Ovary (tissue), 3 donors: ENCODE measurements around the gene VIPR1.

Source experiments
- EP300 ChIP-seq: sonication (generic); formaldehyde crosslinking; IDR thresholded peaks from one replicate; pipeline ENCODE4 v1.6.1; 2017; ENCODE audit warnings: antibody characterized with exemption
- POLR2A ChIP-seq: fragments of 450-650 bp; IDR thresholded peaks from one replicate; pipeline ENCODE4 v1.6.1; 2017; ENCODE audit warnings: antibody characterized with exemption, mild to moderate bottlenecking, moderate library complexity
- TF ChIP-seq, protein P1 (sequence below), 3 donors: fragments of 450-650 bp in 2 of 3; fragments of 200-600 bp in 1 of 3; IDR thresholded peaks; one replicate each; pipeline versions ENCODE4 v1.5.1 to v1.8.0; 2016 to 2022; ENCODE audit warnings: antibody characterized with exemption in 3 of 3, mild to moderate bottlenecking in 1 of 3
- donor health status: DM: no; HTN: no; CAD: no.

DNA sequence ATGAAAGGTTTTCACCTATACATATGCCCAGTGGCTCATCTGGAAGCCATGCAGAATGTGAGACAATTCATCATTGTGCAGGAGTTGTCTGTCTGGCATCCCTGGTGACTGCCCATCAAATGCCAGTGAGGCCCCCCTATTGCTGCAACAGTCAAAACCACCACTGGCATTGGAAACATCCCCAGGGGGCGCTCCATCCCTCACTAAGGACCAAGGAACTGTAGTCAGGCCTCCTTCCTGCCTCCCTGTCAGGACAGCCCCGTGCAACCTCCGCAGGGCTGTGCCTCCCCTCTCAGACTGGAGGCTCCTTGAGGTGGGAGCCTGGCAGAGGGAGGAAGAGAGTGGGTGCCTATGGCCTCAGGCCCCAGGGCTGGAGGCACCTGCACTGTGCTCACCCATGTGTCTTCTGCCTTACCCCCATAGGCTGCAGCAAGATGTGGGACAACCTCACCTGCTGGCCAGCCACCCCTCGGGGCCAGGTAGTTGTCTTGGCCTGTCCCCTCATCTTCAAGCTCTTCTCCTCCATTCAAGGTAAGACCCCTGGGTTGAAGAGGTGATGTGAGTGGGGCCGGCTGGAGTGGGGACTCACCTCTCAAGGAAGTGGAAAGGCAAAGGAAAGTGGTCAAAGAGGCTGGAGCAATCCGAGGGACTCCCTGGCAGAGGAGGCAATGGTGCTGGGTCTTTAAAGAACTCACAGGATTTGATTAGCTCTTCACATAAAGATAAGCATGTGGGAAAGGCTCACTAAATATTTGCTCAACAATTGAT is 16.5 kb downstream of the VIPR1 start:
- TF ChIP-seq, protein P1, sequence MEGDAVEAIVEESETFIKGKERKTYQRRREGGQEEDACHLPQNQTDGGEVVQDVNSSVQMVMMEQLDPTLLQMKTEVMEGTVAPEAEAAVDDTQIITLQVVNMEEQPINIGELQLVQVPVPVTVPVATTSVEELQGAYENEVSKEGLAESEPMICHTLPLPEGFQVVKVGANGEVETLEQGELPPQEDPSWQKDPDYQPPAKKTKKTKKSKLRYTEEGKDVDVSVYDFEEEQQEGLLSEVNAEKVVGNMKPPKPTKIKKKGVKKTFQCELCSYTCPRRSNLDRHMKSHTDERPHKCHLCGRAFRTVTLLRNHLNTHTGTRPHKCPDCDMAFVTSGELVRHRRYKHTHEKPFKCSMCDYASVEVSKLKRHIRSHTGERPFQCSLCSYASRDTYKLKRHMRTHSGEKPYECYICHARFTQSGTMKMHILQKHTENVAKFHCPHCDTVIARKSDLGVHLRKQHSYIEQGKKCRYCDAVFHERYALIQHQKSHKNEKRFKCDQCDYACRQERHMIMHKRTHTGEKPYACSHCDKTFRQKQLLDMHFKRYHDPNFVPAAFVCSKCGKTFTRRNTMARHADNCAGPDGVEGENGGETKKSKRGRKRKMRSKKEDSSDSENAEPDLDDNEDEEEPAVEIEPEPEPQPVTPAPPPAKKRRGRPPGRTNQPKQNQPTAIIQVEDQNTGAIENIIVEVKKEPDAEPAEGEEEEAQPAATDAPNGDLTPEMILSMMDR (IDR thresholded peaks at IDR 0.05), result no peak
- TF ChIP-seq POLR2A (no peak), EP300 (no peak)
